Measurements from ENCODE around the gene NACC1. TPM values are rescaled to one million over a fixed set of nuclear protein-coding genes. Genes with fewer than 3 reads are reported as not detected.

NACC1 gene
- total and polyA plus RNA-seq, 2 of the 13 experiments (the other 11 are each of a cell fraction or from before 2014, with no cell fraction given), result 31.8 to 42.3 TPM

DNA sequence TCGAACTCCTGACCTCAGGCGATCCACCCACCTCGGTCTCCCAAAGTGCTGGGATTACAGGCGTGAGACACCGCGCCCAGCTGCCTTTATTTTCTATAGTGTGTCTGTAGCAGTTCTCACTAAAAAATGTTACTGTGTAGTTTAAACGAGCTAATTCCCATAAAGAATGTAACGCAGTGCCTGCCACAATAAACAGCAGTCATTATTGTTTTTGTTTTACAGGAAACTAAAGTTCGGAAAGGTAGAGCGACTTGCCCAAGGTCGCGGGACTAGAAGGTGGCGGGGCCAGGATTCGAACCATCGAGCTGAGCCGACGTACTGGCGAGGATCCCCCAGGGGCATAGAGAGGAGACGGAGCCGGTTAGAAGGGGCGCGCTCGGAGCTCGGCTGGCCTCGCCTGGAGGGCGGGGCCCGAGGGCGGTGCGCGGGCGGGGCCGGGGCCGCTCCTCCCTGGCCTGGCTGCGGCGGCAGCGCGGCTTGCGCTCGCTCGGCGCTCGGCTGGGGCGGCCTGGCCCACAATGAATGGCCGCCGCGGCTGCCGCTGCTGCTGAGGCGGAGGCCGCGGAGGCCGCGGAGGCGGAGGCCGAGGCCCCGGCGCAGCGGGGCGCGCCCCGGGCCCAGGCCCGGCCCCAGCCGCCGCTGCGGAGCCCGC lies at the start of gene NACC1 (continued):
- TF ChIP-seq, protein P1, sequence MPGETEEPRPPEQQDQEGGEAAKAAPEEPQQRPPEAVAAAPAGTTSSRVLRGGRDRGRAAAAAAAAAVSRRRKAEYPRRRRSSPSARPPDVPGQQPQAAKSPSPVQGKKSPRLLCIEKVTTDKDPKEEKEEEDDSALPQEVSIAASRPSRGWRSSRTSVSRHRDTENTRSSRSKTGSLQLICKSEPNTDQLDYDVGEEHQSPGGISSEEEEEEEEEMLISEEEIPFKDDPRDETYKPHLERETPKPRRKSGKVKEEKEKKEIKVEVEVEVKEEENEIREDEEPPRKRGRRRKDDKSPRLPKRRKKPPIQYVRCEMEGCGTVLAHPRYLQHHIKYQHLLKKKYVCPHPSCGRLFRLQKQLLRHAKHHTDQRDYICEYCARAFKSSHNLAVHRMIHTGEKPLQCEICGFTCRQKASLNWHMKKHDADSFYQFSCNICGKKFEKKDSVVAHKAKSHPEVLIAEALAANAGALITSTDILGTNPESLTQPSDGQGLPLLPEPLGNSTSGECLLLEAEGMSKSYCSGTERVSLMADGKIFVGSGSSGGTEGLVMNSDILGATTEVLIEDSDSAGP (CRISPR knock-in tag; IDR thresholded peaks at IDR 0.05; ENCODE audit: borderline replicate concordance), result peak; percentile 41
- 0 out of 2 replicates have a peak, but pooled peaks have one; percentile 25 for TF ChIP-seq ERF (CRISPR knock-in tag; IDR thresholded peaks at IDR 0.05)
- TF ChIP-seq, protein P2, sequence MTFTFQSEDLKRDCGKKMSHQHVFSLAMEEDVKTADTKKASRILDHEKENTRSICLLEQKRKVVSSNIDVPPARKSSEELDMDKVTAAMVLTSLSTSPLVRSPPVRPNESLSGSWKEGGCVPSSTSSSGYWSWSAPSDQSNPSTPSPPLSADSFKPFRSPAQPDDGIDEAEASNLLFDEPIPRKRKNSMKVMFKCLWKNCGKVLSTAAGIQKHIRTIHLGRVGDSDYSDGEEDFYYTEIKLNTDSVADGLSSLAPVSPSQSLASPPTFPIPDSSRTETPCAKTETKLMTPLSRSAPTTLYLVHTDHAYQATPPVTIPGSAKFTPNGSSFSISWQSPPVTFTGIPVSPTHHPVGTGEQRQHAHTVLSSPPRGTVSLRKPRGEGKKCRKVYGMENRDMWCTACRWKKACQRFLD (CRISPR knock-in tag; IDR thresholded peaks at IDR 0.05; ENCODE audit: borderline replicate concordance), result no peak
- TF ChIP-seq ZNF720 (CRISPR knock-in tag; IDR thresholded peaks at IDR 0.05), result no peak
- TF ChIP-seq, protein P3, sequence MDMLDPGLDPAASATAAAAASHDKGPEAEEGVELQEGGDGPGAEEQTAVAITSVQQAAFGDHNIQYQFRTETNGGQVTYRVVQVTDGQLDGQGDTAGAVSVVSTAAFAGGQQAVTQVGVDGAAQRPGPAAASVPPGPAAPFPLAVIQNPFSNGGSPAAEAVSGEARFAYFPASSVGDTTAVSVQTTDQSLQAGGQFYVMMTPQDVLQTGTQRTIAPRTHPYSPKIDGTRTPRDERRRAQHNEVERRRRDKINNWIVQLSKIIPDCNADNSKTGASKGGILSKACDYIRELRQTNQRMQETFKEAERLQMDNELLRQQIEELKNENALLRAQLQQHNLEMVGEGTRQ (IDR thresholded peaks at IDR 0.05; ENCODE audit: low read depth, low read length), result no peak
- TF ChIP-seq, protein P3 (CRISPR knock-in tag; IDR thresholded peaks at IDR 0.05; ENCODE audit: borderline replicate concordance), result no peak
- TF ChIP-seq, protein P4, sequence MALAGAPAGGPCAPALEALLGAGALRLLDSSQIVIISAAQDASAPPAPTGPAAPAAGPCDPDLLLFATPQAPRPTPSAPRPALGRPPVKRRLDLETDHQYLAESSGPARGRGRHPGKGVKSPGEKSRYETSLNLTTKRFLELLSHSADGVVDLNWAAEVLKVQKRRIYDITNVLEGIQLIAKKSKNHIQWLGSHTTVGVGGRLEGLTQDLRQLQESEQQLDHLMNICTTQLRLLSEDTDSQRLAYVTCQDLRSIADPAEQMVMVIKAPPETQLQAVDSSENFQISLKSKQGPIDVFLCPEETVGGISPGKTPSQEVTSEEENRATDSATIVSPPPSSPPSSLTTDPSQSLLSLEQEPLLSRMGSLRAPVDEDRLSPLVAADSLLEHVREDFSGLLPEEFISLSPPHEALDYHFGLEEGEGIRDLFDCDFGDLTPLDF (CRISPR knock-in tag; IDR thresholded peaks at IDR 0.05), result no peak
- TF ChIP-seq ZNF761 (CRISPR knock-in tag; conservative IDR thresholded peaks at IDR 0.05), result no peak
- TF ChIP-seq HNRNPLL (IDR thresholded peaks at IDR 0.05; ENCODE audit: low read depth, low read length, poor library complexity, severe bottlenecking), result peak; percentile 55
- TF ChIP-seq, protein P5, sequence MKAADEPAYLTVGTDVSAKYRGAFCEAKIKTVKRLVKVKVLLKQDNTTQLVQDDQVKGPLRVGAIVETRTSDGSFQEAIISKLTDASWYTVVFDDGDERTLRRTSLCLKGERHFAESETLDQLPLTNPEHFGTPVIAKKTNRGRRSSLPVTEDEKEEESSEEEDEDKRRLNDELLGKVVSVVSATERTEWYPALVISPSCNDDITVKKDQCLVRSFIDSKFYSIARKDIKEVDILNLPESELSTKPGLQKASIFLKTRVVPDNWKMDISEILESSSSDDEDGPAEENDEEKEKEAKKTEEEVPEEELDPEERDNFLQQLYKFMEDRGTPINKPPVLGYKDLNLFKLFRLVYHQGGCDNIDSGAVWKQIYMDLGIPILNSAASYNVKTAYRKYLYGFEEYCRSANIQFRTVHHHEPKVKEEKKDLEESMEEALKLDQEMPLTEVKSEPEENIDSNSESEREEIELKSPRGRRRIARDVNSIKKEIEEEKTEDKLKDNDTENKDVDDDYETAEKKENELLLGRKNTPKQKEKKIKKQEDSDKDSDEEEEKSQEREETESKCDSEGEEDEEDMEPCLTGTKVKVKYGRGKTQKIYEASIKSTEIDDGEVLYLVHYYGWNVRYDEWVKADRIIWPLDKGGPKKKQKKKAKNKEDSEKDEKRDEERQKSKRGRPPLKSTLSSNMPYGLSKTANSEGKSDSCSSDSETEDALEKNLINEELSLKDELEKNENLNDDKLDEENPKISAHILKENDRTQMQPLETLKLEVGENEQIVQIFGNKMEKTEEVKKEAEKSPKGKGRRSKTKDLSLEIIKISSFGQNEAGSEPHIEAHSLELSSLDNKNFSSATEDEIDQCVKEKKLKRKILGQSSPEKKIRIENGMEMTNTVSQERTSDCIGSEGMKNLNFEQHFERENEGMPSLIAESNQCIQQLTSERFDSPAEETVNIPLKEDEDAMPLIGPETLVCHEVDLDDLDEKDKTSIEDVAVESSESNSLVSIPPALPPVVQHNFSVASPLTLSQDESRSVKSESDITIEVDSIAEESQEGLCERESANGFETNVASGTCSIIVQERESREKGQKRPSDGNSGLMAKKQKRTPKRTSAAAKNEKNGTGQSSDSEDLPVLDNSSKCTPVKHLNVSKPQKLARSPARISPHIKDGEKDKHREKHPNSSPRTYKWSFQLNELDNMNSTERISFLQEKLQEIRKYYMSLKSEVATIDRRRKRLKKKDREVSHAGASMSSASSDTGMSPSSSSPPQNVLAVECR (CRISPR knock-in tag; IDR thresholded peaks at IDR 0.05; ENCODE audit: borderline replicate concordance), result no peak
- TF ChIP-seq MYC (CRISPR knock-in tag; IDR thresholded peaks at IDR 0.05; ENCODE audit: borderline replicate concordance), result peak; percentile 23; the same call in 1 of the 2 replicates
- no peak for TF ChIP-seq SMYD3 (CRISPR knock-in tag; IDR thresholded peaks at IDR 0.05)
- TF ChIP-seq ATRX (CRISPR knock-in tag; IDR thresholded peaks at IDR 0.05; ENCODE audit: borderline replicate concordance), result no peak
- TF ChIP-seq CBFB (CRISPR knock-in tag; IDR thresholded peaks at IDR 0.05), result no peak
- TF ChIP-seq SRF (IDR thresholded peaks at IDR 0.05; ENCODE audit: low read depth, low read length), result peak; percentile 87
- TF ChIP-seq ZNF546 (CRISPR knock-in tag; conservative IDR thresholded peaks at IDR 0.05), result no peak
- TF ChIP-seq ZNF746 (CRISPR knock-in tag; IDR thresholded peaks at IDR 0.05), result no peak
- no peak for TF ChIP-seq HES4 (CRISPR knock-in tag; IDR thresholded peaks at IDR 0.05; ENCODE audit: borderline replicate concordance)

Data from HepG2 (cell line).